ENCODE results near the gene SLC6A9.

SLC6A9 gene

GRCh38 chr1:43965316-43965715 is 65.9 kb downstream of the SLC6A9 start:
- Histone ChIP-seq H3K4me3 (ENCODE audit: low read length in 2 of 2) (no peak overlapping the region), H3K27me3 (ENCODE audit: control insufficient read depth in 1 of 2, insufficient read depth in 2 of 2, low read length in 2 of 2) (no peaks in the 10 kb centered on the region), H3K27ac (ENCODE audit: low read length) (no peak overlapping the region), H3K9me3 (ENCODE audit: control insufficient read depth in 2 of 2, low read length in 2 of 2) (no peaks in the 10 kb centered on the region), H3K4me1 (ENCODE audit: control insufficient read depth, insufficient read depth, low read length) (peaks cover 4% of the 10 kb centered on the region), H3K36me3 (ENCODE audit: control insufficient read depth in 2 of 2, insufficient read depth in 2 of 2, low read length in 2 of 2) (peaks cover 32 to 44% of the 10 kb centered on the region in 2 donors), H3K9ac (ENCODE audit: low read length in 2 of 2) (no peak overlapping the region)

GRCh38 chr1:43963890-43964289 is 67.4 kb downstream of the SLC6A9 start:
- H3K4me1 ChIP-seq (ENCODE audit: control insufficient read depth, insufficient read depth, low read length) = no peaks in the 10 kb centered on the region
- H3K4me3 ChIP-seq (ENCODE audit: low read length in 2 of 2) = no peak overlapping the region
- H3K27me3 ChIP-seq (ENCODE audit: control insufficient read depth in 1 of 2, insufficient read depth in 2 of 2, low read length in 2 of 2) = no peaks in the 10 kb centered on the region
- no peak overlapping the region for H3K9ac ChIP-seq (ENCODE audit: low read length in 2 of 2)
- H3K36me3 ChIP-seq (ENCODE audit: control insufficient read depth in 2 of 2, insufficient read depth in 2 of 2, low read length in 2 of 2) = peaks cover 41 to 55% of the 10 kb centered on the region in 2 donors
- no peaks in the 10 kb centered on the region for H3K9me3 ChIP-seq (ENCODE audit: control insufficient read depth in 2 of 2, low read length in 2 of 2)
- no peak overlapping the region for H3K27ac ChIP-seq (ENCODE audit: low read length)

- Histone ChIP-seq H3K36me3 (ENCODE audit: control insufficient read depth in 2 of 2, insufficient read depth in 2 of 2, low read length in 2 of 2) (peaks cover 50 to 64% of the 10 kb centered on the region in 2 donors), H3K4me1 (ENCODE audit: control insufficient read depth, insufficient read depth, low read length) (no peaks in the 10 kb centered on the region), H3K9ac (ENCODE audit: low read length in 2 of 2) (no peak overlapping the region), H3K4me3 (ENCODE audit: low read length in 2 of 2) (no peak overlapping the region), H3K9me3 (ENCODE audit: control insufficient read depth in 2 of 2, low read length in 2 of 2) (no peaks in the 10 kb centered on the region), H3K27me3 (ENCODE audit: control insufficient read depth in 1 of 2, insufficient read depth in 2 of 2, low read length in 2 of 2) (no peaks in the 10 kb centered on the region), H3K27ac (ENCODE audit: low read length) (no peak overlapping the region)
Observed at GRCh38 chr1:43963006-43963405, 68.3 kb downstream of the SLC6A9 start.

- Histone ChIP-seq H3K27me3 (ENCODE audit: control insufficient read depth in 1 of 2, insufficient read depth in 2 of 2, low read length in 2 of 2) (no peaks in the 10 kb centered on the region), H3K4me1 (ENCODE audit: control insufficient read depth, insufficient read depth, low read length) (no peaks in the 10 kb centered on the region), H3K36me3 (ENCODE audit: control insufficient read depth in 2 of 2, insufficient read depth in 2 of 2, low read length in 2 of 2) (peaks cover 54 to 69% of the 10 kb centered on the region in 2 donors), H3K9me3 (ENCODE audit: control insufficient read depth in 2 of 2, low read length in 2 of 2) (no peaks in the 10 kb centered on the region), H3K27ac (ENCODE audit: low read length) (no peak overlapping the region), H3K9ac (ENCODE audit: low read length in 2 of 2) (no peak overlapping the region), H3K4me3 (ENCODE audit: low read length in 2 of 2) (no peak overlapping the region)
Observed at GRCh38 chr1:43962324-43962723, 68.9 kb downstream of the SLC6A9 start.

- H3K4me1 ChIP-seq (ENCODE audit: control insufficient read depth, insufficient read depth, low read length) = no peaks in the 10 kb centered on the region
- peaks cover 59 to 69% of the 10 kb centered on the region in 2 donors for H3K36me3 ChIP-seq (ENCODE audit: control insufficient read depth in 2 of 2, insufficient read depth in 2 of 2, low read length in 2 of 2)
- H3K27me3 ChIP-seq (ENCODE audit: control insufficient read depth in 1 of 2, insufficient read depth in 2 of 2, low read length in 2 of 2) = no peaks in the 10 kb centered on the region
- no peak overlapping the region for H3K27ac ChIP-seq (ENCODE audit: low read length)
- H3K4me3 ChIP-seq (ENCODE audit: low read length in 2 of 2) = no peak overlapping the region
- no peak overlapping the region for H3K9ac ChIP-seq (ENCODE audit: low read length in 2 of 2)
- no peaks in the 10 kb centered on the region for H3K9me3 ChIP-seq (ENCODE audit: control insufficient read depth in 2 of 2, low read length in 2 of 2)
Observed at GRCh38 chr1:43961692-43962091, 69.6 kb downstream of the SLC6A9 start.

GRCh38 chr1:43960798-43961197 is 70.5 kb downstream of the SLC6A9 start:
- Histone ChIP-seq H3K9me3 (ENCODE audit: control insufficient read depth in 2 of 2, low read length in 2 of 2) (no peaks in the 10 kb centered on the region), H3K4me3 (ENCODE audit: low read length in 2 of 2) (no peak overlapping the region), H3K27ac (ENCODE audit: low read length) (no peak overlapping the region), H3K27me3 (ENCODE audit: control insufficient read depth in 1 of 2, insufficient read depth in 2 of 2, low read length in 2 of 2) (no peaks in the 10 kb centered on the region), H3K9ac (ENCODE audit: low read length in 2 of 2) (no peak overlapping the region), H3K36me3 (ENCODE audit: control insufficient read depth in 2 of 2, insufficient read depth in 2 of 2, low read length in 2 of 2) (peaks cover 65 to 67% of the 10 kb centered on the region in 2 donors), H3K4me1 (ENCODE audit: control insufficient read depth, insufficient read depth, low read length) (no peaks in the 10 kb centered on the region)

- no peak overlapping the region for H3K27ac ChIP-seq (ENCODE audit: low read length)
- H3K27me3 ChIP-seq (ENCODE audit: control insufficient read depth in 1 of 2, insufficient read depth in 2 of 2, low read length in 2 of 2) = no peaks in the 10 kb centered on the region
- no peaks in the 10 kb centered on the region for H3K4me1 ChIP-seq (ENCODE audit: control insufficient read depth, insufficient read depth, low read length)
- no peak overlapping the region for H3K9ac ChIP-seq (ENCODE audit: low read length in 2 of 2)
- H3K36me3 ChIP-seq (ENCODE audit: control insufficient read depth in 2 of 2, insufficient read depth in 2 of 2, low read length in 2 of 2) = peaks cover 59 to 62% of the 10 kb centered on the region in 2 donors
- no peak overlapping the region for H3K4me3 ChIP-seq (ENCODE audit: low read length in 2 of 2)
- no peaks in the 10 kb centered on the region for H3K9me3 ChIP-seq (ENCODE audit: control insufficient read depth in 2 of 2, low read length in 2 of 2)
Observed at GRCh38 chr1:43958351-43959255, 72.7 kb downstream of the SLC6A9 start.

- peaks cover 51 to 55% of the 10 kb centered on the region in 2 donors for H3K36me3 ChIP-seq (ENCODE audit: control insufficient read depth in 2 of 2, insufficient read depth in 2 of 2, low read length in 2 of 2)
- H3K9ac ChIP-seq (ENCODE audit: low read length in 2 of 2) = no peak overlapping the region
Observed at GRCh38 chr1:43957407-43958040, 73.7 kb downstream of the SLC6A9 start.

GRCh38 chr1:43956234-43956633 is 75.0 kb downstream of the SLC6A9 start:
- Histone ChIP-seq H3K36me3 (ENCODE audit: control insufficient read depth in 2 of 2, insufficient read depth in 2 of 2, low read length in 2 of 2) (peaks cover 40 to 42% of the 10 kb centered on the region in 2 donors), H3K4me1 (ENCODE audit: control insufficient read depth, insufficient read depth, low read length) (peaks cover 3% of the 10 kb centered on the region), H3K9me3 (ENCODE audit: control insufficient read depth in 2 of 2, low read length in 2 of 2) (no peaks in the 10 kb centered on the region), H3K4me3 (ENCODE audit: low read length in 2 of 2) (no peak overlapping the region), H3K27ac (ENCODE audit: low read length) (no peak overlapping the region), H3K9ac (ENCODE audit: low read length in 2 of 2) (no peak overlapping the region), H3K27me3 (ENCODE audit: control insufficient read depth in 1 of 2, insufficient read depth in 2 of 2, low read length in 2 of 2) (no peaks in the 10 kb centered on the region)

More at GRCh38 chr1:43957407-43958040, 73.7 kb downstream of the SLC6A9 start:
- Histone ChIP-seq H3K9me3 (ENCODE audit: control insufficient read depth in 2 of 2, low read length in 2 of 2) (no peaks in the 10 kb centered on the region), H3K4me1 (ENCODE audit: control insufficient read depth, insufficient read depth, low read length) (no peaks in the 10 kb centered on the region), H3K27me3 (ENCODE audit: control insufficient read depth in 1 of 2, insufficient read depth in 2 of 2, low read length in 2 of 2) (no peaks in the 10 kb centered on the region), H3K27ac (ENCODE audit: low read length) (no peak overlapping the region), H3K4me3 (ENCODE audit: low read length in 2 of 2) (no peak overlapping the region)

GRCh38 chr1:43954036-43954435 is 77.2 kb downstream of the SLC6A9 start:
- peaks cover 5% of the 10 kb centered on the region for H3K4me1 ChIP-seq (ENCODE audit: control insufficient read depth, insufficient read depth, low read length)
- no peak overlapping the region for H3K4me3 ChIP-seq (ENCODE audit: low read length in 2 of 2)
- no peak overlapping the region for H3K9ac ChIP-seq (ENCODE audit: low read length in 2 of 2)

GRCh38 chr1:43953361-43953760 is 77.9 kb downstream of the SLC6A9 start:
- Histone ChIP-seq H3K9me3 (ENCODE audit: control insufficient read depth in 2 of 2, low read length in 2 of 2) (no peaks in the 10 kb centered on the region), H3K9ac (ENCODE audit: low read length in 2 of 2) (no peak overlapping the region), H3K4me3 (ENCODE audit: low read length in 2 of 2) (no peak overlapping the region), H3K27me3 (ENCODE audit: control insufficient read depth in 1 of 2, insufficient read depth in 2 of 2, low read length in 2 of 2) (no peaks in the 10 kb centered on the region), H3K4me1 (ENCODE audit: control insufficient read depth, insufficient read depth, low read length) (peaks cover 12% of the 10 kb centered on the region), H3K27ac (ENCODE audit: low read length) (no peak overlapping the region), H3K36me3 (ENCODE audit: control insufficient read depth in 2 of 2, insufficient read depth in 2 of 2, low read length in 2 of 2) (peaks cover 20 to 26% of the 10 kb centered on the region in 2 donors)

More at GRCh38 chr1:43954036-43954435, 77.2 kb downstream of the SLC6A9 start:
- peaks cover 27 to 32% of the 10 kb centered on the region in 2 donors for H3K36me3 ChIP-seq (ENCODE audit: control insufficient read depth in 2 of 2, insufficient read depth in 2 of 2, low read length in 2 of 2)
- no peaks in the 10 kb centered on the region for H3K27me3 ChIP-seq (ENCODE audit: control insufficient read depth in 1 of 2, insufficient read depth in 2 of 2, low read length in 2 of 2)
- no peaks in the 10 kb centered on the region for H3K9me3 ChIP-seq (ENCODE audit: control insufficient read depth in 2 of 2, low read length in 2 of 2)
- H3K27ac ChIP-seq (ENCODE audit: low read length) = no peak overlapping the region

Data from stomach smooth muscle (tissue), 2 donors.